Thoracic aorta (tissue), 2 donors: Measurements from ENCODE around the gene ARHGAP44. TPM values are rescaled to one million over a fixed set of nuclear protein-coding genes. Genes with fewer than 3 reads are reported as not detected.

Source experiments
- ATAC-seq: fragments of 150-250 bp; one replicate; pipeline ENCODE4 v1.8.0; 2017; ENCODE audit warnings: low read depth; ENCODE audit not compliant: insufficient number of reproducible peaks, low FRiP score
- DNase-seq: peaks from one replicate; pipeline ENCODE4 v3.0.0-alpha.2; 2020; ENCODE audit warnings: low spot score
- H3K27ac ChIP-seq, 2 donors: fragments of 200-600 bp; sonication (generic); 1 replicate in 1 of 2; 2 replicates in 1 of 2; pipeline ENCODE4 v1.5.1; 2016; ENCODE audit warnings: mild to moderate bottlenecking in 2 of 2, moderate library complexity in 2 of 2
- H3K27me3 ChIP-seq: fragments of 200-600 bp; sonication (generic); replicated peaks from 2 replicates; pipeline ENCODE4 v1.6.0; 2016; ENCODE audit warnings: mild to moderate bottlenecking; ENCODE audit not compliant: insufficient read depth
- H3K36me3 ChIP-seq: fragments of 200-600 bp; sonication (generic); one replicate; pipeline ENCODE4 v1.5.1; 2016
- H3K4me1 ChIP-seq, 2 donors: fragments of 200-600 bp; sonication (generic); 1 replicate in 1 of 2; 2 replicates in 1 of 2; pipeline versions ENCODE4 v1.5.1 to v1.6.0; 2016; ENCODE audit warnings: low read depth in 2 of 2, mild to moderate bottlenecking in 1 of 2; ENCODE audit not compliant: control insufficient read depth in 1 of 2
- H3K4me3 ChIP-seq: fragments of 200-600 bp; sonication (generic); 2 replicates; pipeline ENCODE4 v1.5.1; 2016; ENCODE audit warnings: mild to moderate bottlenecking
- H3K9me3 ChIP-seq: fragments of 200-600 bp; sonication (generic); 2 replicates; pipeline ENCODE4 v1.5.1; 2016
- total RNA-seq, 2 donors: library from RNA; depleted of rRNA; stranded (reverse); fragments of >200 nt; gene quantifications; one replicate each; pipeline versions ENCODE4 v1.1.0 to v1.2.3, GENCODE V29; 2016
- TF ChIP-seq, protein P1 (sequence below): fragments of 200-600 bp; sonication (generic); IDR thresholded peaks from one replicate; pipeline ENCODE4 v1.5.1; 2019; ENCODE audit warnings: antibody characterized with exemption

ARHGAP44 gene
- total RNA-seq, 2 donors from 2014 or later = 7.3 to 10.3 TPM

DNA sequence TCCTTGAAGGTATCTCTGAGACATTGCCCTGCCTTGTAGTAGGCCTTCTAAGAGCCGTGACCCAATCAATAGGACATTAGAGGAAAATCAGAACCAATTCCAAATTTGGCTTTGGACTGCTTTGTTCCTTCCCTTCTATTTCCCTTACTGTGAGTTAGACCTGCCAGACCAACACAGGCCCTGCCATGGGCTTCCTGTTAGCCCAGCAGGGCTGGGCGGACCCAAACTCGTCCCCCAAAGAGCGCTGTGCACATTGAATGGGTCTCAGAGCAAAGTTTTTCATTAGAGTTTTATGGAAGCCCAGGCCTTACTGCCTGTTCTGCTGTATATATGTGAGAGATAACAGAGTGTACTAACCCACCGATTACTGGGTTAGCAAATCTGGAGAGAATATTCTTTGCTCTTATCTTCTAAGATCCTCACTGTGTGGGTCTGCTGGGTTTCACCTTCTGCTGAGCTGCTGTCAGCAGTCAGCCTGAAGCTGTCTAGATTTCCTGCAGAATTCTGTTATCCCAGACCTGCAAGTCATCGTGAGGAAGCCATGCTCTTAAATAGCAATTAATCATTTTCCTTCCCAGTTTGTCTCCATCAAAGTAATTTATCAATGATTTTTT lies 5.7 kb downstream of the ARHGAP44 start:
- Histone ChIP-seq H3K4me1 (peaks cover 3 to 25% of the 10 kb centered on the region in 2 donors), H3K27ac (no peak overlapping the region), H3K4me3 (no peak overlapping the region), H3K27me3 (no peaks in the 10 kb centered on the region), H3K9me3 (no peaks in the 10 kb centered on the region), H3K36me3 (no peaks in the 10 kb centered on the region)
- ATAC-seq (no peak), DNase-seq (no peak)
- TF ChIP-seq, protein P1, sequence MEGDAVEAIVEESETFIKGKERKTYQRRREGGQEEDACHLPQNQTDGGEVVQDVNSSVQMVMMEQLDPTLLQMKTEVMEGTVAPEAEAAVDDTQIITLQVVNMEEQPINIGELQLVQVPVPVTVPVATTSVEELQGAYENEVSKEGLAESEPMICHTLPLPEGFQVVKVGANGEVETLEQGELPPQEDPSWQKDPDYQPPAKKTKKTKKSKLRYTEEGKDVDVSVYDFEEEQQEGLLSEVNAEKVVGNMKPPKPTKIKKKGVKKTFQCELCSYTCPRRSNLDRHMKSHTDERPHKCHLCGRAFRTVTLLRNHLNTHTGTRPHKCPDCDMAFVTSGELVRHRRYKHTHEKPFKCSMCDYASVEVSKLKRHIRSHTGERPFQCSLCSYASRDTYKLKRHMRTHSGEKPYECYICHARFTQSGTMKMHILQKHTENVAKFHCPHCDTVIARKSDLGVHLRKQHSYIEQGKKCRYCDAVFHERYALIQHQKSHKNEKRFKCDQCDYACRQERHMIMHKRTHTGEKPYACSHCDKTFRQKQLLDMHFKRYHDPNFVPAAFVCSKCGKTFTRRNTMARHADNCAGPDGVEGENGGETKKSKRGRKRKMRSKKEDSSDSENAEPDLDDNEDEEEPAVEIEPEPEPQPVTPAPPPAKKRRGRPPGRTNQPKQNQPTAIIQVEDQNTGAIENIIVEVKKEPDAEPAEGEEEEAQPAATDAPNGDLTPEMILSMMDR = no peak

DNA sequence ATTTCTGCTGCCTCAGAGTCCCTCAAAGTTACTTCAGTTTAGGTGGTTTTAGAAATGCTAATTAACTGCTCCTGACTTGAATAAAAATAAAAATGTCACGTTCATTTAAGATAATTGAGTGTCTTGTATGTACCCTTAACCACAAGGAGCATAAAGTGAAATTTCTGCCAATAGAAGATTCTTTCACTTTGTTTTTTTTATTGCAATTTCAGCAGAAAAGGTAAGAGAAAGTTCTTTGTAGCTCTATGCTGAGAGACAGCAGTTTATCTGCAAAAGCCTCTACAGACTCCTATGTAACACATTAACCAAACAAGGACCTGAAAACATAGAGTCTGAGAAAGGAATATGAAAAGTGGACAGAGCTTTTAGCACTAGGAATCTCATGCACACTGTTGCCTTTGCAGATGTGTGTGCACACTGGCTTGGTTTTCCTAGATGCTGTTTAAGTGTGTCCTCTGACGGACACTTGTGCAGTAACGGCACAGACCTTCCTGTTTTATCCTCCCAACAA lies 11.6 kb downstream of the ARHGAP44 start:
- TF ChIP-seq, protein P1 = no peak
- H3K36me3 ChIP-seq = no peaks in the 10 kb centered on the region
- no peak for DNase-seq
- H3K4me1 ChIP-seq = peaks cover 4 to 5% of the 10 kb centered on the region in 2 donors
- no peak overlapping the region for H3K27ac ChIP-seq
- H3K4me3 ChIP-seq = no peak overlapping the region
- H3K27me3 ChIP-seq = no peaks in the 10 kb centered on the region
- ATAC-seq = no peak
- no peaks in the 10 kb centered on the region for H3K9me3 ChIP-seq

DNA sequence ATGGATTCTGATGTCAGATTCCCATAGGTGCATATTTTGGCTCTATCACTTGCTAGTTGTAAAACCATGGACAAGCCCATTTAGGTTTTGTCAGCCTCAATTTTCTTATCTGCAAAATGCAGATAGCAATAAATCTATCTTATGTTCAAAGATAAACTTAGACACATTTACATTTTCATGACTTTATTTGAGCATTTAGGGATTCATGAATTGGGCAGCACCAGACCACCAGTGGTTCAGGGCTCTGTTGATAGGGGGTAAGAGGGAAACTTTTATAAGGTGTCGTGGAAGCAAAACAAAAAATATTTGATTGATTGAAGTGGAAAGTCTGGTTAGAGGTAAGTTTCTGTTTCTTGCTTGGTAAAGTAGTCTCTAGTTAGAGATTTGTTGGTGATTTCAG lies 17.3 kb downstream of the ARHGAP44 start:
- Histone ChIP-seq H3K27ac (no peak overlapping the region), H3K36me3 (no peaks in the 10 kb centered on the region), H3K4me1 (peaks cover 0 to 4% of the 10 kb centered on the region in 2 donors), H3K9me3 (peaks cover 9% of the 10 kb centered on the region), H3K27me3 (no peaks in the 10 kb centered on the region), H3K4me3 (no peak overlapping the region)
- TF ChIP-seq, protein P1 = no peak
- DNase-seq (no peak), ATAC-seq (no peak)

DNA sequence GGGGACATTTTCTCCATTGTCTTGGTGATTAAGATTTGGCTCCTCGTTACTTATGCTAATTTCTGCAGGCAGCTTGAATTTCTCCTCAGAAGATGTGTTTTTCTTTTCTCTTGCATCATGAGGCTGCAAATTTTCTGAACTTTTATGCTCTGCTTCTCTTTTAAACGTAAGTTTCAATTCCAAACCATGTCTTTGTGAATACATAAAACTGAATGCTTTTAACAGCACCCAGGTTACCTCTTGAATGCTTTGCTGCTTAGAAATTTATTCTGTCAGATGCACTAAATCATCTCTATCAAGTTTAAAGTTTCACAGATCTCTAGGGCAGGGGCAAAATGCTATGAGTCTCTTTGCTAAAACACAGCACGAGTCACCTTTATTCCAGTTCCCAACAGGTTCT lies 19.4 kb downstream of the ARHGAP44 start:
- DNase-seq = no peak
- Histone ChIP-seq H3K4me3 (no peak overlapping the region), H3K9me3 (peaks cover 9% of the 10 kb centered on the region), H3K36me3 (no peaks in the 10 kb centered on the region), H3K4me1 (no peaks in the 10 kb centered on the region), H3K27ac (no peak overlapping the region), H3K27me3 (no peaks in the 10 kb centered on the region)
- no peak for ATAC-seq
- TF ChIP-seq, protein P1 = no peak

DNA sequence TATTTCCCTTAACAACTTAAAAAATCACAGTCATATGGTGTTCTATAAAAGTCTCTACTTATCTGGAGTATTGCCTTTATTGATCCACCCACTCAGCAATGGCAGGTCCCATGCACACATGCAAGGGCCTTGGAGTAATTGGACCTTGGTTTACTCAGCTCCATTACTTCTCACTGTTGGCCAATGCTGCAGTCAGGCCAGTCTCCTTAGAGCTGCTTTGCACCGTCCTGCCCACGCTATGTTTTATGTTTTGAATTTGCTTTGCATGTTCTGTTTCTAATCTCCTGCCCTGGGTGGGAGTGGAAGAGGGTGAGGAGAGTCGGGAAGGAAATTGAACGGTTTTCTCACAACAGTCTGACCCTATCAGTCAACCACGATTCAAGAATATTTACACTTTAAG lies 23.6 kb downstream of the ARHGAP44 start:
- Histone ChIP-seq H3K27me3 (no peaks in the 10 kb centered on the region), H3K36me3 (no peaks in the 10 kb centered on the region), H3K27ac (no peak overlapping the region), H3K4me1 (no peaks in the 10 kb centered on the region), H3K9me3 (peaks cover 9% of the 10 kb centered on the region), H3K4me3 (no peak overlapping the region)
- DNase-seq (no peak), ATAC-seq (no peak)
- TF ChIP-seq, protein P1 = no peak
